HG03521 (cell line): ENCODE measurements around the gene LSP1.
"Not testable (repeated sequence)": the region's sequence is repeated elsewhere in the genome, so short reads cannot be mapped to it uniquely, and the experiment has no call there.

Source experiments
- ATAC-seq: cut with Tn5 transposase; IDR thresholded peaks from one replicate; pipeline ENCODE4 v1.9.1; 2021; ENCODE audit warnings: mild to moderate bottlenecking, moderate library complexity; ENCODE audit not compliant: unreplicated experiment

Gene LSP1

DNA sequence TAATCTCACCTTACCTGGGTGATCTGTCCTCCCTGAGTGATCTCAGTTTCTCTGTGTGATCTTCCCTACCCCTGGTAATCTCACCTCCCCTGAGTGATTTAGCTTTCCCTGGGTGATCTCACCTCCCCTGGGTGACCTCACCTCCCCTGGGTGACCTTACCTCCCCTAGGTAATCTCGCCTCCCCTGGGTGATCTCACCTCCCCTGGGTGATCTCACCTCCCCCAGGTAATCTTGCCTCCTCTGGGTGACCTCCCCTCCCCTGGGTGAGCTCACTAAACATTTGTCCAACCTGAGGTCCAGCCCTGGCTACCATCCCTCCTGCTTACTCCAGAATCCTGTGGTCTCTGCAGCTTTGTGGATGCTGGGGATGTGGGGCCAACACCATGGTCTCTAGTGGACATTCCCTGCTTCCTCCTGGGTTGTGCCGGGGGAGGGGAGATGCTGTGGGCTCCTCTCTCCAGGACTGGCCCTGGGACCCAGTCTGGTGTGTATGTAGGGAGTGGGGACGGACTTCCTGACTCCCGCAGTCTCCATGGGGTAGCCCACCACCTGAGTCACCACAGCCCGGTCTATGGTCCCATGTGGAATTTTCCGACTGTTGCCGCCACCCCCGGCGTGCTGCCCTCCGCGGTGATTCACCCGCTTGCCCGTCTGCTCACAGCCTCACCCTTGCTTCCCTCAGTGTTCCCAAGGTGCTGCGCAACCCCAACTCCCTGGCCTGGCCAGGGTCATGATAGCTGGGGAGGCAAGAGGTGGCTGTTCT lies 9.9 kb downstream of the LSP1 start:
- no peak for ATAC-seq

DNA sequence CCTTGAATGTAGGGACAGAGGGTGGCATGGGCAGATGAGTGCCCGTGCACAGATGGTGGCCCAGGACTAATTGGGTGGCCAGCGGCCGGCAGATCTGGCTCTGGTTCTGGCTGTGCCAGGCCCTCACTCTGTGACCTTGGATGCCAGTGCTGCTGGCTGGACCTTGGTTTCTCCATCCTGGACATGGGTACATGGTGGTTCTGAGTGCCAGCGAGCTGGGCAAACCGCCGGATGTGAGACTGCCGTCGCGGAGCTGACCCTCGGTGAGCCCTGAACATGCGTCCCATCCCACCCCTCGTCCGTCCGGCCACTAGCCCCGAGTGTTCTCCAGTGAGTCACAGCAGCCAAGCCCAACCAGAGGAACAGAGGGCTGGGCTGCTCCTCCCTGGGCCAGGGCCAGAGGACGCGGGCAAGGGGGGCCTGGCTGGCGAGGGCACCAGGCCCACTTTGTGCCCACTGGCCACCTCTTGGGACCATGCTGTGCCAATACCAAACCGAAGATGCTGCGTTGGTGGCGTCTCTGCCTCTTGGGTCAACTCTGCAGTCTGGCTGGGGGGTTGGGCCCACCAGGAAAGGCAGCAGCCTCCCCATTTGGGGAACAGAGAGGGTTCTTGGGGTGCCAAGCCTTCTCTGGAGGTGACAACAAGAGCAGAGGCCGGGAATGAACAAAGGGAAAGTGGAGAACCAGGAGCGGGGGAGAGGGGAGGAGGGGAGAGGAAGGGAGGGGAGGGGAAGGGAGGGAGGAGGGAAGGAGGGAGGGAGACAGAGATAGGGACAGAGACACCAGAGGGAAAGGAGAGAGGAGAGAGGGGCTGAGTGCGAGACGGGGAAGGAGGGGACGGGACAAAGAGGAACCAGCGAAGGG lies 10.7 kb downstream of the LSP1 start:
- no peak for ATAC-seq

- no peak for ATAC-seq
Measured at GRCh38 chr11:1864231-1864630, 11.3 kb downstream of the LSP1 start.

- ATAC-seq: no peak
Measured at GRCh38 chr11:1864831-1865665, 12.2 kb downstream of the LSP1 start.

GRCh38 chr11:1866226-1866625 lies 13.3 kb downstream of the LSP1 start:
- no peak for ATAC-seq

DNA sequence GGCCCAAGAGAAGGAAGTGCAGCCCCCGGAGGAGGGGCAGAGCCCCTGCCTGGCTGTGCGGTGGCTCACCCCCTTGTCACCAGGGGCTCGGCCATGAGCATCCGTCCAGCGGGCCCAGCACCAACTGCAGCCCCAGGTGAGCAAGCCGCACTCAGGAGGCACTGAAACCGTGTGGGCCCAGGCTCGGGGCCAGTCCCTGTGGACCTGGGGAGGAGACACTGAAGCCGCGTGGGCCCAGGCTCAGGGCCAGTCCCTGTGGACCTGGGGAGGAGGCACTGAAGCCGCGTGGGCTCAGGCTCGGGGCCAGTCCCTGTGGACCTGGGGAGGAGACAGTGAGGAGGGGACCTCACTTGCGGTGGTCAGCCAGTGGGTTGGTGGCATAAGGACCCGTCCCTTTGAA lies 13.9 kb downstream of the LSP1 start:
- ATAC-seq: no peak

DNA sequence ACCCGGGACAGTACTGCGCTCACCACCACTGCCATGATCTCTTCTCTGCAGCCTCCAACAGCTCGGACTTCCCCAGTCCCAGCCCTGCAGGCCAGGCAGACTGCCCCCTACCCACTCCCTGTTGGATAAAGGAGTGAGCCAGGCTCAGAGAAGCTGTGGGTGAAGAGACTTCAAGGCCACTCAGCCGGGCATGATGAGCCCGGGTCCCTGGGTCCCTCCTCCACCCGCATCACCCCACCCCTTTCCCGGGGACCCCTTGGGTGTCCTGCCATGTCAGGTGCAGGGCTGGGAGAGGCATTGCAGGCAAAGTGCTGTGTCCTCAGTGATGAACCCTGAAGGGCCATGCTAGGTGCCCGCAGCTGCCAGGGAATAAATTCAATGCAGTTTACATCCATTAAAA lies 14.5 kb downstream of the LSP1 start:
- no peak for ATAC-seq

- no peak for ATAC-seq
Measured at GRCh38 chr11:1868056-1868635, 15.3 kb downstream of the LSP1 start.

DNA sequence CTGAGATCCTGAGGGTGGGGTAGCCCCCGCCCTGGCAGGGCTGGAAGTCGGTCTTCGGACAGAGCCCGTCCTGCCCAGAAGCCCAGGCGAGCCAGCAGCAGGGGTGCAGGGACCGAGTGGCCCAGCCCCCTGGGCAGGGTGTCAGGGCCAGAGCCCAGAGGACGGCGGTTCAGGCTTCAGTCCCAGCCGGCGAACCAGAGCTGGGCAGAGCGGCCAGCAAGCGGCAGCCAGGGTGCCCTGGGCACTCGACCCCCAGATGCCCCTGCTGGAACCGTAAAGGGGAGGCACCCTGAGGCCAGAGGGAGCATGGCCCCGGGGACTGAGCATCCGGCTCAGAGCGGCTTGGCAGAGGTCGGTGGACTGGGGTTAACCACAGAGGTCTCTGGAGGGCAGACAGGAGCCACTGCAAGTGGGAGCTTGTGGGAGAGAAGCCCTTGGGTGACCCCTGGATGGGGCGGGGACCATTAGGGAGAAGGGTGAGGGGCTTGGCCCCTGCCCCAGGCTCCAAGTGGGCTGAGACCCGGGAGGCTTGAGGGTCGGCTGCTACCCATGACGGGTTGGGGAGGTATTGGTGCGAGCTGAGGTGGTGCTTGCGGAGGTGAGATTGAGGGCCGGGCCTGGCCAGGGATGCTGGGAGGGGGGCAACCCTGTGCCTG lies 15.9 kb downstream of the LSP1 start:
- ATAC-seq: no peak

DNA sequence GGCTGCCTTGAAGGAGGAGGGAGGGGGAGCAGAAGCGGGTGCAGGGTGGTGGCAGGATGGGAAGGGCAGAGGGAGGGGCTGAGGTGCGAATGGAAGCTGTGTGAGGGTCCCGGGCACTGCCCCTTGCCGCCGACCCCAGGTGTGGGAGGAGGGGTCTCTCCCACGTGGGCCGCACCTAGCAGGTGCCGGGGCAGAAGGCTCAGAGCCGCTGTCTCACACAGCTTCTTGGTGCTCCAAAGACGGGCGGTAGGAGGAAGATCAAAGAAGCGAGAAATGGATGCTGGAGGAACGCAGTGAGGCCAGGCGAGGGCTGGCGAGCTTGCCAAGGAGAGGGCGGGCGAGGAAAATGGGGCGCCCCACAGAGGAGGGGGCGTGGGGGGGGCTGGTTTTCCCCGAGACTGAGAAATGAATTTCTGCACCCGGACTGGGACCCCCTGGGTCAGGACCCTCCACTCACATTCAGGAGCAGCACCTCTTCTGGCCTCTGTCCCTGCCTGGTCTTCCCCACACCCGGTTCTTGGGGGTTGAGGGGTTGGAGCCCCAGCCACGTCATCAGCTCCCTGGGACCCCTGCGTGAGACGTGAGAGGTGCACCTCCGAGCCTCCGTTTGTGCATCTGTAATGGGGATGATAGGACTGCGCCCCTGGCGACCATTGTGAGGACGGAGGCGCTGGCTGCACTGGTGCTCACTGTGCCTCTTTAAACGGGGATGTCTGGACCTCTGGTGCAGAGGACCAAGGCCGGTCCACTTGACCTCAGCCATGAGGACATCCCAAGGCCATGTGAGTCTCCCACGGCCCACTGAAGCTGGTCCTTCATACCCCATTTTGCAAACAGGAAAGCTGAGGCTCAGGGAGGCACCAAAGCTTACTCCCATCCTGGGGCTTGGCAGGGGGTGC lies 16.8 kb downstream of the LSP1 start:
- ATAC-seq: no peak

- ATAC-seq: no peak
Measured at GRCh38 chr11:1870326-1870696, 17.4 kb downstream of the LSP1 start.

DNA sequence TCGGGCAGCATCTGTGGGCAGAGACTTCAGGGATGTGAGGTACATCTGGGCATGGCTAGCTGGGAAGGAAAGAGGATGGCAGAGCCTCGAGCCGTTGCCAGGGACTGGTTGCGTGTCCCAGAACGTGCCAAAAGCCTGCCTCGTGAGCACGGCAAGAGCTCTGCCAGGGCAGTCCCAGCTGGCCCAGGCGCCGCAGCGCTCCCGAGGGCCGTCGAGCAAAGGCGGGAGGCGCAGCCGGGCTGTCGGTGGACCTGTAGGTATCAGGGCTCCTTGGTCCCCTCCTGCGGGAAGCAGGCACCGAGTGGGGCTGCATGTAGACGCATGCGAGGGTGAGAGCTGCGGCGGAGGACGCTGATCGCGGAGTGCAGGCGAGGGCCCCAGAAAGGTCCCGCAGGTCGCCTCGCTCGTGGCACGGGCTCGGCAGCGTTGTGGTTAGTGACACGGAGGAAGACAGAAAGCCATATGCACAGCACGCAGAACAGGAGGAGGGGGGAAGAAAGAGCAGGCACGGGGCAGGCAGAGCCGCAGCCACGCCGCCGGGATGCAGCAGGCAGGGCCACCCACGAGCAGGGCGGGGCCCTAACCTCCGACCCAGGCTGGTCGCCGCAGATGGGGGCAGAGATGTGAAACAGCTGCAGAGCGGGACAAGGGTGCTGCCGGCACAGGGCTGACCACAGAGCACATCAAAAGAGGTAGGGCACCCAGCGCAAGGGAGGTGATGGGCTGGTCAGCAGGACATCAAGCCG lies 18.0 kb downstream of the LSP1 start:
- ATAC-seq: no peak

GRCh38 chr11:1871531-1871930 lies 18.6 kb downstream of the LSP1 start:
- no peak for ATAC-seq

GRCh38 chr11:1872267-1872985 lies 19.5 kb downstream of the LSP1 start:
- no peak for ATAC-seq

DNA sequence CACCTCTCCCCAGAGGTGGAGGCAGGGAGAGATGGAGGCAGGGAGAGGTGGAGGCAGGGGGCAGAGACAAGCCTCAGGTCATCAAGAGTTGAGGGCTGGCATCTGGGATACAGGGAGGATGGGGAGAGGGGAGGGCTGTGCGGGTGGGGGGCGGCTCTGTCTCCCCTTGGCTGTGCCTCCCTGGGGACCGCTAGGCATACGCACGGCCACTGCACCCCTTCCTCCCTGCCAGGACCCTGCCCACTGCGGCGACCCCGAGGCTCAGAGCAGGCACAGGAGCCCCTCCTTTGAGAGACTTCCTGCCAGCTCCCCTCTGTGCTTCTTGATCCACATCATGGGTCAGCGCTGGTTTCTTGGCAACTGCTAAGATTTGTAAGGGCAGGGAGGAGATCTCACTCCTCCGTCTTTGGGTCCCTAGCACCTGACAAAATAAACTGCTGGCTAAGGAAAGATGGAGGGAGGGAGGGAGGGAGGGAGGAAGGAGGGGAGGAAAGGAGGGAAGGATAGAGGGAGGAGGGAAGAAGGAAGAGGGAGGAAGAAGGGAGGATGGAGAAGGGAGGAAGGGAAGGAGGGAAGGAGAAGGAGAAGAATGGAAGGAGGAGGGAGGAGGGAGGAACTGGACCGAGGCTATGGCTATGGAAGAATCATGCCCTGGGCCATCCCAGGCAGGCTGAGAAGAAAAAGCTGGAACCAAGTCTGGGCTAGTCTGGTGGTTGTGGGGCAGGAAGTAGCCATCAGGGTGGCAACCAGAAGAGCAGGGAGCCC lies 20.3 kb downstream of the LSP1 start:
- no peak for ATAC-seq

- ATAC-seq: not testable (repeated sequence)
Measured at GRCh38 chr11:1873813-1874150, 20.9 kb downstream of the LSP1 start.

GRCh38 chr11:1874441-1875092 lies 21.7 kb downstream of the LSP1 start:
- ATAC-seq: not testable (repeated sequence)
